Psoas muscle (tissue), 8 donors: ENCODE results near the gene SCARB1. TPM values are rescaled to one million over a fixed set of nuclear protein-coding genes. Genes with fewer than 3 reads are reported as not detected.

Source experiments
- ATAC-seq, 4 donors: fragments of 200-7000 bp; cut with Tn5 transposase; one replicate each; pipeline ENCODE4 v1.9.1; 2020; ENCODE audit warnings: moderate library complexity in 3 of 4, mild to moderate bottlenecking in 2 of 4
- DNase-seq, 2 donors: peaks; one replicate each; pipeline ENCODE4 v3.0.0-alpha.2; 2020
- H3K27ac ChIP-seq: fragments of 200-600 bp; one replicate; pipeline ENCODE4 v1.8.0; 2022
- H3K27me3 ChIP-seq, 3 donors: fragments of 200-600 bp in 1 of 3; one replicate each; pipeline versions ENCODE4 v1.6.1 to v1.8.0; 2013 to 2022; ENCODE audit warnings: low read length in 2 of 3, mild to moderate bottlenecking in 2 of 3, moderate library complexity in 1 of 3; ENCODE audit not compliant: insufficient read depth in 3 of 3
- H3K36me3 ChIP-seq, 2 donors: fragments of 200-600 bp in 1 of 2; one replicate each; pipeline versions ENCODE4 v1.6.1 to v1.8.0; 2013 to 2022; ENCODE audit warnings: low read depth in 1 of 2, mild to moderate bottlenecking in 1 of 2, moderate library complexity in 1 of 2; ENCODE audit not compliant: insufficient read depth in 1 of 2
- H3K4me1 ChIP-seq: fragments of 200-600 bp; one replicate; pipeline ENCODE4 v1.8.0; 2022
- H3K4me3 ChIP-seq: fragments of 200-600 bp; one replicate; pipeline ENCODE4 v1.8.0; 2022; ENCODE audit warnings: mild to moderate bottlenecking
- H3K9me3 ChIP-seq: fragments of 200-600 bp; one replicate; pipeline ENCODE4 v1.8.0; 2022
- WGBS, 3 donors: extraction: QIAGEN DNeasy Blood & Tissue Kit; methylation state at CpG; one replicate each; pipeline versions ENCODE4 v1.1.6 to v1.1.7; 2013; 5-methylcytosine and 5-hydroxymethylcytosine counted together
- intact Hi-C, 2 donors: fragments of 100-400 bp; cut with DNase I; formaldehyde crosslinking; loops; one replicate each; pipeline versions ENCODE4 v1.11.0 to v1.14.2; 2022
- polyA plus RNA-seq, 3 donors: library from polyadenylated mRNA; stranded (reverse); fragments of 200-250 nt; gene quantifications; one replicate each; pipeline ENCODE4 v1.2.3, GENCODE V29; 2013
- total RNA-seq, 4 donors: library from RNA; stranded (reverse); fragmentation: NEBNext Ultra II Directional in 2 of 4; extraction: Animal tissue kit (Norgen Biotek cat#: 25700) in 2 of 4; gene quantifications; one replicate each; pipeline versions ENCODE4 v1.2.1 to v1.2.4, GENCODE V29; 2021 to 2023
- TF ChIP-seq, protein P1 (sequence below): fragments of 200-600 bp; IDR thresholded peaks from one replicate; pipeline ENCODE4 v1.8.0; 2022; ENCODE audit warnings: antibody characterized with exemption
- donor health status: healthy with polysubstance abuse.
- donor health status: DM: no; HTN: no; CAD: no; lungs with moderate emphysema.
- donor health status: Bipolar disorder and iron deficiency.
- donor health status: healthy.
- donor health status: DM: yes; HTN: yes; CAD: no.
- donor health status: DM: no; HTN: no; CAD: no.
- donor health status: DM: no; HTN: no; CAD: no.
- donor health status: DM: yes; HTN: yes; CAD: no.

Gene SCARB1
- total and polyA plus RNA-seq, 7 donors, result 5.7 to 19.6 (median 9.1) TPM

DNA sequence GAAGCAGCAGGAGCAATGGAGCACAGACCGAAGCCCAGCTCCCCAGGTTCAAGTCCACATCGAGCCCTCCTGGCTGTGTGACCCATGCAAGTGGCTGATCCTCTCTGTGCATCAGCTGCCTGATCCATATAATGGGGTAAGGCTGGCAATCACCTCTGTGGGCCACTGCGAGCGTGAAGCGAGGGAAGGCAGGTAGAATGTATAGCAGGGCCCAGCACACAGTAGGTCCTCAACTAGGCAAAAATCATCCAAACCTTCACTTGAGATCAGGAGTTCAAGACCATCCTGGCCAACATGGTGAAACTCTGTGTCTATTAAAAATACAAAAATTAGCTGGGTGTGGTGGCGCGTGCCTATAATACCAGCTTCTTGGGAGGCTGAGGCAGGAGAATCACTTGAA lies 102.6 kb downstream of the SCARB1 start:
- peaks cover 4% of the 10 kb centered on the region for H3K9me3 ChIP-seq
- TF ChIP-seq, protein P1, sequence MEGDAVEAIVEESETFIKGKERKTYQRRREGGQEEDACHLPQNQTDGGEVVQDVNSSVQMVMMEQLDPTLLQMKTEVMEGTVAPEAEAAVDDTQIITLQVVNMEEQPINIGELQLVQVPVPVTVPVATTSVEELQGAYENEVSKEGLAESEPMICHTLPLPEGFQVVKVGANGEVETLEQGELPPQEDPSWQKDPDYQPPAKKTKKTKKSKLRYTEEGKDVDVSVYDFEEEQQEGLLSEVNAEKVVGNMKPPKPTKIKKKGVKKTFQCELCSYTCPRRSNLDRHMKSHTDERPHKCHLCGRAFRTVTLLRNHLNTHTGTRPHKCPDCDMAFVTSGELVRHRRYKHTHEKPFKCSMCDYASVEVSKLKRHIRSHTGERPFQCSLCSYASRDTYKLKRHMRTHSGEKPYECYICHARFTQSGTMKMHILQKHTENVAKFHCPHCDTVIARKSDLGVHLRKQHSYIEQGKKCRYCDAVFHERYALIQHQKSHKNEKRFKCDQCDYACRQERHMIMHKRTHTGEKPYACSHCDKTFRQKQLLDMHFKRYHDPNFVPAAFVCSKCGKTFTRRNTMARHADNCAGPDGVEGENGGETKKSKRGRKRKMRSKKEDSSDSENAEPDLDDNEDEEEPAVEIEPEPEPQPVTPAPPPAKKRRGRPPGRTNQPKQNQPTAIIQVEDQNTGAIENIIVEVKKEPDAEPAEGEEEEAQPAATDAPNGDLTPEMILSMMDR, result no peak
- intact Hi-C loops, result loop anchor here (5.0 to 10.0 kb wide), 2 partner anchors 239 to 306 kb away; no protein-coding TSS in a partner anchor
- H3K4me3 ChIP-seq, result no peak overlapping the region
- H3K36me3 ChIP-seq, result no peaks in the 10 kb centered on the region
- no peak for ATAC-seq
- peaks cover 19% of the 10 kb centered on the region for H3K4me1 ChIP-seq
- H3K27ac ChIP-seq, result no peak overlapping the region
- no peak for DNase-seq
- H3K27me3 ChIP-seq, result no peaks in the 10 kb centered on the region
- 97 to 98% (median 98%) methylated on average over 7 of the region's 7 CpGs for WGBS, 3 donors

DNA sequence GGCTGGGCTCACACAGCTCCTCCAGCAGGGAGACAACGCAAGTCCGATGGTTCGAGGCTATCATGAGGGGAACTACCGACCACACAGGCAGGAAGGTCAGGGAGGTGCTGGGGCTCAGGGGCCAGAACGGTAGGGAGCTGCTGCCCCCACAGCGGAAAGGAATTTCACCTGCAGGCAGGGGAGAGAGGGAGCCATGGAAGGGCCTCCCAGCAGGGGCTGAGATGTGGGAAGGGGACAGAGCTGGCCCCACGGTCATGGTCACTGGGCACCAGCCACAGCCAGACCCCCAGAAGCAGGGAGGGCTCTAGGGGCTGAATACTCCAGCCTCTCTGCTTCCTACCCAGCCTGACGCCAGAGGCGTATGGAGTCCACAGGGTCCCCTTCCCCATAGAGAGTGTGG lies 103.1 kb downstream of the SCARB1 start:
- no peak for DNase-seq

DNA sequence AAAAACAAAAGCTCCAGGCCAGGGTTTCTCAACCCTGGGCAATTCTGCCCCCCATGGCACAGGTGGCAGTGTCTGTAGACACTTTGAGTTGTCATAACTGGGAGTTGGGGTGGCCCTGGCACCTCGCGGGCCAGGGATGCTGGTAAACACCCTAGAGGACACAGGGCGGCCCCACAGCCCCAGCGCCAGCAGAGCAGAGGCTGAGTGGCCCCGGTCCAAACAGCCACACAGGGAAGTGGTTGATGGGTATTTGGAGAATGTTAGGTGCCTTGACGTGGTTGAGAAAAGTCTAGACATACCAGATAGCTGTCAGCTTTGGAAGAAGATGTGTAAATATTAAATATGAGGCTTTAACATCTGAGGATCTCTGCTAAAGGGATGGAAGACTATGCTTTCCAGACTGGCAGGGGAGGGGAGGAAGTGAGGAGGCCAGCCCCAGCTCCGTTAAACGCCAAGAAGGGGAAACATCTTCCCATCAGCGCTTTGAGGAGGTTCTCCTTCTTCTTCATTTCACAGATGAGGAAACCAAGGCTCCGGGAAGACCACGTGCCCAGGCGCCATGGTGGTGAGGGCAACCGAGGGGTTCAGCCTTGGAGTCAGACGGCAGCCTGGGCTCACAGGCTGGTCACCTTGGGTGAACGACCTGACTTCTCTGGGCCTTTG lies 103.7 kb downstream of the SCARB1 start:
- H3K9me3 ChIP-seq, result peaks cover 4% of the 10 kb centered on the region
- H3K4me3 ChIP-seq, result no peak overlapping the region
- H3K27me3 ChIP-seq, result no peaks in the 10 kb centered on the region
- WGBS, 3 donors, result 75 to 85% (median 84%) methylated on average over 15 of the region's 15 CpGs
- no peak overlapping the region for H3K27ac ChIP-seq
- no peaks in the 10 kb centered on the region for H3K36me3 ChIP-seq
- DNase-seq (no peak), ATAC-seq (no peak)
- intact Hi-C loops, result loop anchor here (5.0 to 10.0 kb wide), 3 partner anchors 188 to 305 kb away; no protein-coding TSS in a partner anchor
- peaks cover 19% of the 10 kb centered on the region for H3K4me1 ChIP-seq
- TF ChIP-seq, protein P1, result no peak

More for the DNA sequence above, 103.1 kb downstream of the SCARB1 start:
- Histone ChIP-seq H3K4me3 (no peak overlapping the region), H3K27me3 (no peaks in the 10 kb centered on the region), H3K9me3 (peaks cover 4% of the 10 kb centered on the region), H3K4me1 (peaks cover 19% of the 10 kb centered on the region), H3K27ac (no peak overlapping the region), H3K36me3 (no peaks in the 10 kb centered on the region)
- 92 to 95% (median 94%) methylated on average over 8 to 9 of the region's 9 CpGs for WGBS, 3 donors
- intact Hi-C loops, result loop anchor here (5.0 to 10.0 kb wide), 2 partner anchors 238 to 306 kb away; no protein-coding TSS in a partner anchor
- no peak for ATAC-seq
- TF ChIP-seq, protein P1, result no peak

DNA sequence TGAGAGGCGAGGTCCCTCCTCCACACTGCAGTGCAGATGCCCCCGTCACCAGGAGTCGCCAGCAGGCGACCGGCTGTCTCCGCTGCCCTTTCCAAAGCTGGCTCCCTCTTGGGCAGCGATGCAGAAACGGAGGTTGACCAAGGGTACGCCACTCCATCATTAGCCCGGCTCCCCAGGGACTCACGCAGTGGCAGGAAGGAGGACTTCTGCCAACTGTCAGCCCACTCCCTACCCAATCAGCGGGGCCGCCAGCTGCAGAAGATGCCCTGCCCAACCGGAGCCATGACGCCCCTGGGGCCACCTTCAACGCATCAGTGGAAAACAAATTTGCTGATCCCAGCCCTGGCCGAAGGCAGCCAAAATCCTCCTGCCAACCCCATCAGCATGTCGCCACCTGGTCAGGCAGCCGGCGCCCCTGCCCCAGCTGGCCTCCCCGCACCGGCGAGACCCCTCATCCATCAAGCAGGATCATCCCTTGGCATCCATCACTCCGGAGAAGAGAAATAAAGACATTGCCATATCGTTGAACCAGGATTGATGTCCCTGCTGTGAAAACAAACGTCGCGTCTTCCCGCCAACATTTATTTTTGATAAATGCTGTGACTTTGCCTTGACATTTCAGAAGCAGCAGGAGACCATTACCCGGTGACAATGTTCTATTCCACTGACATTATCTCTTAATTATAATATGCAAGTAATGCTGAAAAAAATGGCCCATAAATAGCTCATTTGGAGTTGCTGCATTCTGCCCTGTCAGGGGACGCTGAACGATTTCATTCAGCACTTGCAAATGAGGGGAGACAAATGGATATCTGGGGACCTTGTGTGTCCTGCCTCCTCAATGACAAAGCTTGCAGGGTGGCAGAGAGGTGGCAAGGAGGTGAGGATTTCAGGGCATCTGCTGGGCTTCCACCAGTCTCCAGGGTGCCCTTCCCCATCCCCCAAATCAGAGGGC lies 105.1 kb downstream of the SCARB1 start:
- Histone ChIP-seq H3K9me3 (no peaks in the 10 kb centered on the region), H3K4me3 (no peak overlapping the region), H3K27ac (no peak overlapping the region), H3K27me3 (no peaks in the 10 kb centered on the region), H3K4me1 (peaks cover 26% of the 10 kb centered on the region), H3K36me3 (no peaks in the 10 kb centered on the region)
- ATAC-seq, result no peak
- TF ChIP-seq, protein P1, result no peak
- no peak for DNase-seq
- intact Hi-C loops, result loop anchor here in 1 of 2 donors (5.0 kb wide), 1 partner anchor 186 kb away; no protein-coding TSS in a partner anchor
- 33 to 42% (median 39%) methylated on average over 32 of the region's 32 CpGs for WGBS, 3 donors
